ENCODE results near the gene CBY1. TPM values are rescaled to one million over a fixed set of nuclear protein-coding genes. Genes with fewer than 3 reads are reported as not detected.
"Not testable (repeated sequence)": the region's sequence is repeated elsewhere in the genome, so short reads cannot be mapped to it uniquely, and the experiment has no call there.

The CBY1 gene
- total RNA-seq, 1 donor from 2014 or later, result 25.0 TPM

DNA sequence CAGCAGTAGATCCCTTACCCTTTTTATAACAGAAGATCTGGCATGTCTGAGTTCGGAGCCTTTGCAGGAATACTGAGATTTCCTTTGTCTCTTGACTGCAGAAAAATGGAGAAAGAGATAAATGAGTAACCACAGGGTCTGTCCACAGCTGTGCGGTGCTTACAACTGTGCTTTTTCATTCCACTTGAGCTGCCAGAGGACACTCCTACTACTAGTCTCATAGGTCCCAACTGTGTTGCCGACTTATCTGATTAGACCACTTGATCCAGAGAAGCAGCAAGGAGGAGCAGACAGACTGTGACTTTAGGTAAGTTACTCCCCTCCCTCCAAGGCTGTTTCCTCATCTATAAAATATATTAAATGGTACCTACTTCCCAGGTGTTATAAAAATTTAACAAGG is 17.7 kb upstream of the CBY1 start:
- no peak overlapping the region for H3K4me3 ChIP-seq (ENCODE audit: low read depth, low read length)
- no peak for DNase-seq (ENCODE audit: low read depth)
- TF ChIP-seq, protein P1, sequence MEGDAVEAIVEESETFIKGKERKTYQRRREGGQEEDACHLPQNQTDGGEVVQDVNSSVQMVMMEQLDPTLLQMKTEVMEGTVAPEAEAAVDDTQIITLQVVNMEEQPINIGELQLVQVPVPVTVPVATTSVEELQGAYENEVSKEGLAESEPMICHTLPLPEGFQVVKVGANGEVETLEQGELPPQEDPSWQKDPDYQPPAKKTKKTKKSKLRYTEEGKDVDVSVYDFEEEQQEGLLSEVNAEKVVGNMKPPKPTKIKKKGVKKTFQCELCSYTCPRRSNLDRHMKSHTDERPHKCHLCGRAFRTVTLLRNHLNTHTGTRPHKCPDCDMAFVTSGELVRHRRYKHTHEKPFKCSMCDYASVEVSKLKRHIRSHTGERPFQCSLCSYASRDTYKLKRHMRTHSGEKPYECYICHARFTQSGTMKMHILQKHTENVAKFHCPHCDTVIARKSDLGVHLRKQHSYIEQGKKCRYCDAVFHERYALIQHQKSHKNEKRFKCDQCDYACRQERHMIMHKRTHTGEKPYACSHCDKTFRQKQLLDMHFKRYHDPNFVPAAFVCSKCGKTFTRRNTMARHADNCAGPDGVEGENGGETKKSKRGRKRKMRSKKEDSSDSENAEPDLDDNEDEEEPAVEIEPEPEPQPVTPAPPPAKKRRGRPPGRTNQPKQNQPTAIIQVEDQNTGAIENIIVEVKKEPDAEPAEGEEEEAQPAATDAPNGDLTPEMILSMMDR (IDR thresholded peaks at IDR 0.05; ENCODE audit: insufficient read depth, low read length, poor library complexity, severe bottlenecking), result no peak
- peaks cover 1% of the 10 kb centered on the region for H3K36me3 ChIP-seq (ENCODE audit: control insufficient read depth, insufficient read depth, low read length)
- no peaks in the 10 kb centered on the region for H3K27me3 ChIP-seq (ENCODE audit: control insufficient read depth, insufficient read depth, low read length)

DNA sequence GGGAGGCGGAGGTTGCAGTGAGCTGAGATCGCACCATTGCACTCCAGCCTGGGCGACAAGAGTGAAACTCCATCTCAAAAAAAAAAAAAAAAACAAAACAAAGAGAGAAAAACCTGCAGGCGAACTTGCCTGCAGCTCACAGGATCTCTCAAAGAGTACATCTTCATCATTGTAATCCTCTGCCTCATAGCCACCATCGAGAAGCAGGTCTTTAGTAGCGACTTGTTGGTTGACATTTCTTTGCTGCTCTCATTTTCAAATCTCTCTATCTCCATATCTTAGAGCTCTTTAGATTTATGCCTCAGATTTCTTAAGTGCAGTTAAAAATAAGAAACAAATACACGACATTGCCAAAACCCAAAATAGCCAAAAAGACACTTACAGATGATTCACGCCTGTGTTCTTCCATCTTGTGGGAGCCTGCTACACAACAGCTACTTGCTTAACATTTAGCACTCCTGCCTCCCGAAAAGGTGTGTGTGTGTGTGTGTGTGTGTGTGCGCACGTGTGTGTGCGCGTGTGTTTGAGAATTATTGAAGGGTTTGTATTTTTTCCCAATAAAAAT is 14.9 kb upstream of the CBY1 start:
- Histone ChIP-seq H3K36me3 (ENCODE audit: control insufficient read depth, insufficient read depth, low read length) (peaks cover 1% of the 10 kb centered on the region), H3K4me3 (ENCODE audit: low read depth, low read length) (no peak overlapping the region), H3K27me3 (ENCODE audit: control insufficient read depth, insufficient read depth, low read length) (no peaks in the 10 kb centered on the region)
- no peak for DNase-seq (ENCODE audit: low read depth)
- TF ChIP-seq, protein P1 (IDR thresholded peaks at IDR 0.05; ENCODE audit: insufficient read depth, low read length, poor library complexity, severe bottlenecking), result no peak

DNA sequence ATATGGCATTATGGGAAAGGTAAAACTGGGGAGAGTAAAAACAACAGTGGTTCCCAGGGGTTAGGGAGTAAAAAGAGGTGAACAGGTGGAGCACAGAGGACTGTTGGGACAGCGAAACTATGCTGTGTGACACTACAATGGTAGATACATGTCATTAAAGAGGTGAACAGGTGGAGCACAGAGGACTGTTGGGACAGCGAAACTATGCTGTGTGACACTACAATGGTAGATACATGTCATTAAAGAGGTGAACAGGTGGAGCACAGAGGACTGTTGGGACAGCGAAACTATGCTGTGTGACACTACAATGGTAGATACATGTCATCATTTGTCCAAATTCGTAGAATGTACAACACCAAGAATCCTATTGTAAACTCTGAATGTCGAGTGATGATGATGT is 12.2 kb upstream of the CBY1 start:
- not testable (repeated sequence) for H3K36me3 ChIP-seq (ENCODE audit: control insufficient read depth, insufficient read depth, low read length); DNase-seq (ENCODE audit: low read depth); H3K4me3 ChIP-seq (ENCODE audit: low read depth, low read length); H3K27me3 ChIP-seq (ENCODE audit: control insufficient read depth, insufficient read depth, low read length)

DNA sequence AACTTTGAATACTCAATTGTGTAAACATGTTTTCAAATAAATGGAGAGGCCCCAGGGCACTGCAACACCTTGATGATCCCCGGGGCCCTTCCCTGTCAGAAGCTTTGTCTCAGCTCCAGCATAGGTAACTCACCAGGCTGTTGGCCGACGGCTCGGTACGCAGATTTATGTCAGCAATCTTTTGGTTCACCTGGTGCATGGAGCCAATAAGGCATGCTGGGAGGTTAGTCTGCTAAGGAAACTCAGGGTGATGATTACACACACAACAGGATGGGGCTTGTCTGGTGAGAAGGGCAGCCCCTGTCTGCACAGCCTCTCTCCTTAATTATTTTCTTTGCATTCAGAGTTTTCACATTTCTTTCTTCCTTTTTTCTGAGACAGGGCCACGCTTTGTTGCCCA is 11.0 kb upstream of the CBY1 start:
- TF ChIP-seq, protein P1 (IDR thresholded peaks at IDR 0.05; ENCODE audit: insufficient read depth, low read length, poor library complexity, severe bottlenecking), result no peak
- no peak for DNase-seq (ENCODE audit: low read depth)
- Histone ChIP-seq H3K36me3 (ENCODE audit: control insufficient read depth, insufficient read depth, low read length) (peaks cover 1% of the 10 kb centered on the region), H3K4me3 (ENCODE audit: low read depth, low read length) (no peak overlapping the region), H3K27me3 (ENCODE audit: control insufficient read depth, insufficient read depth, low read length) (no peaks in the 10 kb centered on the region)

DNA sequence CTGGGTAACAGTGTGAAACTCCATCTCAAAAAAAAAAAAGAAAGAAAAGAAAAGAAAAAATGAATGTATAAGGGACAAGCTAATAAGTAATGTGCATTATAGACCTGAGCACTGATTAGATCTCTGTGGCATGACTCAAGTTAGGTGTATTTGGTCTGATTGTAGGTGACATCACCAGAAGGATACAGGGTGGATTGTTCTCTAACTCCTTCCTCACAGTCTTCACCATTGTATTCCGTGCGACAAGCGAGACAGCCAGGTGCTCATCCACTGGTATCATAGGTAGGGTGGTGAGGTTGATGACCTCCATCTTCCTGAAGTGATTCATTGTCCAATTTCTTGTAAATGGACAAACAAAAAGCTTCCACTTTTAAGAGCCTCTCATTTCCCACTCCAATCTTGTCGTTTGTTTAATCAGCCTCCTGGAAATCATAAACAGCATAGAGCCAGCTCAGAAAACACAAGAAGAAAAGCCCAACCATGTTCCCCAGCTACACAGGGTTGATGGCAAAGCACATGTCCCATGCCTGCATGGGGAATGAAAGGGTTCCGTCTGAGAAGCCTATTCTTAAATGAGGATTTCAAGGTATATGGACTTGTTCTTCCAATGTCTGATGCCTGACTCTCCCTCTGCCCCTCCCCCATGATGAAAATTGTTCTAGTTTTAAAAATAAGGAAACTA is 6.5 kb upstream of the CBY1 start:
- Histone ChIP-seq H3K36me3 (ENCODE audit: control insufficient read depth, insufficient read depth, low read length) (no peaks in the 10 kb centered on the region), H3K4me3 (ENCODE audit: low read depth, low read length) (no peak overlapping the region), H3K27me3 (ENCODE audit: control insufficient read depth, insufficient read depth, low read length) (no peaks in the 10 kb centered on the region)
- TF ChIP-seq, protein P1 (IDR thresholded peaks at IDR 0.05; ENCODE audit: insufficient read depth, low read length, poor library complexity, severe bottlenecking), result no peak
- peak; percentile 29 for DNase-seq (ENCODE audit: low read depth)

DNA sequence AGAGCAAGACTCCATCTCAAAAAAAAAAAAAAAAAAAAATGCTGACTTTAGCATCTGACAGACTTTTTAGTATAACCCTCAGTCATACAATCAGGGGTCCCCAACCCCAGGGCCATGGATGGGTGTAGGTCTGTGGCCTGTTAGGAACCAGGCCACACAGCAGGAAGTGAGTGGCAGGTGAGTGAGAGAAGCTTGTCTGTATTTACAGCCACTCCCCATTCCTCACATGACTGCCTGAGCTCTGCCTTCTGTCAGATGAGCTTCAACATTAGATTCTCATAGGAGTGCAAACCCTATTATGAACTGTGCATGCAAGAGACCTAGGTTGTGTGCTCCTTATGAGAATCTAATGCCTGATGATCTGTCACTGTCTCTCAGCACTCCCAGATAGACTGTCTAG is 3.6 kb upstream of the CBY1 start:
- Histone ChIP-seq H3K4me3 (ENCODE audit: low read depth, low read length) (no peak overlapping the region), H3K36me3 (ENCODE audit: control insufficient read depth, insufficient read depth, low read length) (no peaks in the 10 kb centered on the region), H3K27me3 (ENCODE audit: control insufficient read depth, insufficient read depth, low read length) (no peaks in the 10 kb centered on the region)
- TF ChIP-seq, protein P1 (IDR thresholded peaks at IDR 0.05; ENCODE audit: insufficient read depth, low read length, poor library complexity, severe bottlenecking), result no peak
- no peak for DNase-seq (ENCODE audit: low read depth)
